ENCODE data around the gene SMIM33.

SMIM33 gene

GRCh38 chr5:139446956-139447779, 23.6 kb upstream of the SMIM33 start:
- H3K9me3 ChIP-seq (ENCODE audit: control insufficient read depth, insufficient read depth, low read length), result no peaks in the 10 kb centered on the region
- H3K36me3 ChIP-seq (ENCODE audit: insufficient read depth, low read length), result no peaks in the 10 kb centered on the region
- H3K9ac ChIP-seq (ENCODE audit: low read depth, low read length), result no peak overlapping the region
- 0 out of 2 replicates have a peak, but pooled peaks cover 5% of the 10 kb centered on the region for H3K4me1 ChIP-seq (ENCODE audit: insufficient read depth, low read length)

- H3K4me1 ChIP-seq (ENCODE audit: insufficient read depth, low read length), result no peaks in the 10 kb centered on the region
- no peaks in the 10 kb centered on the region for H3K9me3 ChIP-seq (ENCODE audit: control insufficient read depth, insufficient read depth, low read length)
- H3K9ac ChIP-seq (ENCODE audit: low read depth, low read length), result no peak overlapping the region
- H3K36me3 ChIP-seq (ENCODE audit: insufficient read depth, low read length), result no peaks in the 10 kb centered on the region
Observed at GRCh38 chr5:139451176-139451575, 19.6 kb upstream of the SMIM33 start.

- H3K4me1 ChIP-seq (ENCODE audit: insufficient read depth, low read length), result no peaks in the 10 kb centered on the region
- no peak overlapping the region for H3K9ac ChIP-seq (ENCODE audit: low read depth, low read length)
Observed at GRCh38 chr5:139451878-139452660, 18.7 kb upstream of the SMIM33 start.

GRCh38 chr5:139453683-139454567, 16.9 kb upstream of the SMIM33 start:
- Histone ChIP-seq H3K36me3 (ENCODE audit: insufficient read depth, low read length) (no peaks in the 10 kb centered on the region), H3K4me1 (ENCODE audit: insufficient read depth, low read length) (peaks cover 1% of the 10 kb centered on the region; the same call in 1 of the 2 replicates), H3K9ac (ENCODE audit: low read depth, low read length) (no peak overlapping the region), H3K9me3 (ENCODE audit: control insufficient read depth, insufficient read depth, low read length) (no peaks in the 10 kb centered on the region)

More at GRCh38 chr5:139451878-139452660, 18.7 kb upstream of the SMIM33 start:
- no peaks in the 10 kb centered on the region for H3K9me3 ChIP-seq (ENCODE audit: control insufficient read depth, insufficient read depth, low read length)
- no peaks in the 10 kb centered on the region for H3K36me3 ChIP-seq (ENCODE audit: insufficient read depth, low read length)

GRCh38 chr5:139454568-139455290, 16.1 kb upstream of the SMIM33 start:
- no peaks in the 10 kb centered on the region for H3K9me3 ChIP-seq (ENCODE audit: control insufficient read depth, insufficient read depth, low read length)
- no peaks in the 10 kb centered on the region for H3K36me3 ChIP-seq (ENCODE audit: insufficient read depth, low read length)
- peaks cover 9% of the 10 kb centered on the region for H3K4me1 ChIP-seq (ENCODE audit: insufficient read depth, low read length)
- no peak overlapping the region for H3K9ac ChIP-seq (ENCODE audit: low read depth, low read length)

GRCh38 chr5:139456776-139457175, 14.0 kb upstream of the SMIM33 start:
- Histone ChIP-seq H3K4me1 (ENCODE audit: insufficient read depth, low read length) (peaks cover 27% of the 10 kb centered on the region), H3K36me3 (ENCODE audit: insufficient read depth, low read length) (no peaks in the 10 kb centered on the region), H3K9me3 (ENCODE audit: control insufficient read depth, insufficient read depth, low read length) (no peaks in the 10 kb centered on the region), H3K9ac (ENCODE audit: low read depth, low read length) (no peak overlapping the region)

- H3K4me1 ChIP-seq (ENCODE audit: insufficient read depth, low read length), result peaks cover 31% of the 10 kb centered on the region
Observed at GRCh38 chr5:139457241-139457640, 13.6 kb upstream of the SMIM33 start.

GRCh38 chr5:139457653-139458306, 13.0 kb upstream of the SMIM33 start:
- no peak overlapping the region for H3K9ac ChIP-seq (ENCODE audit: low read depth, low read length)

More at GRCh38 chr5:139457241-139457640, 13.6 kb upstream of the SMIM33 start:
- Histone ChIP-seq H3K9me3 (ENCODE audit: control insufficient read depth, insufficient read depth, low read length) (no peaks in the 10 kb centered on the region), H3K9ac (ENCODE audit: low read depth, low read length) (no peak overlapping the region), H3K36me3 (ENCODE audit: insufficient read depth, low read length) (no peaks in the 10 kb centered on the region)

GRCh38 chr5:139458580-139459407, 12.0 kb upstream of the SMIM33 start:
- Histone ChIP-seq H3K9ac (ENCODE audit: low read depth, low read length) (no peak overlapping the region), H3K9me3 (ENCODE audit: control insufficient read depth, insufficient read depth, low read length) (no peaks in the 10 kb centered on the region), H3K36me3 (ENCODE audit: insufficient read depth, low read length) (no peaks in the 10 kb centered on the region), H3K4me1 (ENCODE audit: insufficient read depth, low read length) (peaks cover 40% of the 10 kb centered on the region)

More at GRCh38 chr5:139457653-139458306, 13.0 kb upstream of the SMIM33 start:
- no peaks in the 10 kb centered on the region for H3K9me3 ChIP-seq (ENCODE audit: control insufficient read depth, insufficient read depth, low read length)
- peaks cover 37% of the 10 kb centered on the region for H3K4me1 ChIP-seq (ENCODE audit: insufficient read depth, low read length)
- no peaks in the 10 kb centered on the region for H3K36me3 ChIP-seq (ENCODE audit: insufficient read depth, low read length)

- H3K9ac ChIP-seq (ENCODE audit: low read depth, low read length), result no peak overlapping the region
- peaks cover 40% of the 10 kb centered on the region for H3K4me1 ChIP-seq (ENCODE audit: insufficient read depth, low read length)
- H3K36me3 ChIP-seq (ENCODE audit: insufficient read depth, low read length), result no peaks in the 10 kb centered on the region
- no peaks in the 10 kb centered on the region for H3K9me3 ChIP-seq (ENCODE audit: control insufficient read depth, insufficient read depth, low read length)
Observed at GRCh38 chr5:139459451-139459934, 11.3 kb upstream of the SMIM33 start.

- H3K9me3 ChIP-seq (ENCODE audit: control insufficient read depth, insufficient read depth, low read length), result no peaks in the 10 kb centered on the region
- no peak overlapping the region for H3K9ac ChIP-seq (ENCODE audit: low read depth, low read length)
- H3K4me1 ChIP-seq (ENCODE audit: insufficient read depth, low read length), result peaks cover 40% of the 10 kb centered on the region
- no peaks in the 10 kb centered on the region for H3K36me3 ChIP-seq (ENCODE audit: insufficient read depth, low read length)
Observed at GRCh38 chr5:139460455-139460854, 10.3 kb upstream of the SMIM33 start.

GRCh38 chr5:139461176-139461575, 9.6 kb upstream of the SMIM33 start:
- no peaks in the 10 kb centered on the region for H3K9me3 ChIP-seq (ENCODE audit: control insufficient read depth, insufficient read depth, low read length)
- H3K4me1 ChIP-seq (ENCODE audit: insufficient read depth, low read length), result peaks cover 40% of the 10 kb centered on the region
- H3K36me3 ChIP-seq (ENCODE audit: insufficient read depth, low read length), result no peaks in the 10 kb centered on the region
- H3K9ac ChIP-seq (ENCODE audit: low read depth, low read length), result no peak overlapping the region

Measured in ES-I3 (cell line).